ENCODE results near the gene RASA3. TPM values are rescaled to one million over a fixed set of nuclear protein-coding genes. Genes with fewer than 3 reads are reported as not detected.

The RASA3 gene
- total RNA-seq, 2 donors from 2014 or later, result 8.6 to 12.5 TPM

GRCh38 chr13:113965968-113966884 lies 166.2 kb downstream of the RASA3 start:
- DNase-seq (ENCODE audit: low spot score), result no peak
- intact Hi-C loops (cut with DNase I), result no loop called here
- no peak overlapping the region for H3K4me3 ChIP-seq
- H3K27ac ChIP-seq, result no peak overlapping the region
- peaks cover 3% of the 10 kb centered on the region for H3K4me1 ChIP-seq (replicated peaks)
- TF ChIP-seq POLR2AphosphoS5 (IDR thresholded peaks at IDR 0.05), result no peak
- TF ChIP-seq POLR2A (IDR thresholded peaks at IDR 0.05), result no peak
- TF ChIP-seq, protein P1, sequence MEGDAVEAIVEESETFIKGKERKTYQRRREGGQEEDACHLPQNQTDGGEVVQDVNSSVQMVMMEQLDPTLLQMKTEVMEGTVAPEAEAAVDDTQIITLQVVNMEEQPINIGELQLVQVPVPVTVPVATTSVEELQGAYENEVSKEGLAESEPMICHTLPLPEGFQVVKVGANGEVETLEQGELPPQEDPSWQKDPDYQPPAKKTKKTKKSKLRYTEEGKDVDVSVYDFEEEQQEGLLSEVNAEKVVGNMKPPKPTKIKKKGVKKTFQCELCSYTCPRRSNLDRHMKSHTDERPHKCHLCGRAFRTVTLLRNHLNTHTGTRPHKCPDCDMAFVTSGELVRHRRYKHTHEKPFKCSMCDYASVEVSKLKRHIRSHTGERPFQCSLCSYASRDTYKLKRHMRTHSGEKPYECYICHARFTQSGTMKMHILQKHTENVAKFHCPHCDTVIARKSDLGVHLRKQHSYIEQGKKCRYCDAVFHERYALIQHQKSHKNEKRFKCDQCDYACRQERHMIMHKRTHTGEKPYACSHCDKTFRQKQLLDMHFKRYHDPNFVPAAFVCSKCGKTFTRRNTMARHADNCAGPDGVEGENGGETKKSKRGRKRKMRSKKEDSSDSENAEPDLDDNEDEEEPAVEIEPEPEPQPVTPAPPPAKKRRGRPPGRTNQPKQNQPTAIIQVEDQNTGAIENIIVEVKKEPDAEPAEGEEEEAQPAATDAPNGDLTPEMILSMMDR (IDR thresholded peaks at IDR 0.05), result no peak
- 95% methylated on average over 5 of the region's 5 CpGs for WGBS
- H3K27me3 ChIP-seq (replicated peaks; ENCODE audit: insufficient read depth), result no peaks in the 10 kb centered on the region
- no peaks in the 10 kb centered on the region for H3K36me3 ChIP-seq
- no peaks in the 10 kb centered on the region for H3K9me3 ChIP-seq

GRCh38 chr13:113965383-113965874 lies 167.0 kb downstream of the RASA3 start:
- Histone ChIP-seq H3K27ac (no peak overlapping the region), H3K4me1 (replicated peaks) (no peaks in the 10 kb centered on the region), H3K36me3 (no peaks in the 10 kb centered on the region), H3K4me3 (no peak overlapping the region), H3K27me3 (replicated peaks; ENCODE audit: insufficient read depth) (no peaks in the 10 kb centered on the region), H3K9me3 (no peaks in the 10 kb centered on the region)
- TF ChIP-seq POLR2A (IDR thresholded peaks at IDR 0.05) (no peak), POLR2AphosphoS5 (IDR thresholded peaks at IDR 0.05) (no peak)
- TF ChIP-seq, protein P1 (IDR thresholded peaks at IDR 0.05), result no peak
- WGBS, result 96% methylated on average over 2 of the region's 2 CpGs
- DNase-seq (ENCODE audit: low spot score), result no peak
- intact Hi-C loops (cut with DNase I), result no loop called here

- 93% methylated on average over 21 of the region's 21 CpGs for WGBS
- TF ChIP-seq POLR2AphosphoS5 (IDR thresholded peaks at IDR 0.05) (no peak), POLR2A (IDR thresholded peaks at IDR 0.05) (no peak)
- TF ChIP-seq, protein P1 (IDR thresholded peaks at IDR 0.05), result no peak
- H3K4me3 ChIP-seq, result no peak overlapping the region
- intact Hi-C loops (cut with DNase I), result no loop called here
- no peaks in the 10 kb centered on the region for H3K9me3 ChIP-seq
- H3K27me3 ChIP-seq (replicated peaks; ENCODE audit: insufficient read depth), result no peaks in the 10 kb centered on the region
- no peaks in the 10 kb centered on the region for H3K4me1 ChIP-seq (replicated peaks)
- H3K27ac ChIP-seq, result no peak overlapping the region
- no peaks in the 10 kb centered on the region for H3K36me3 ChIP-seq
- DNase-seq (ENCODE audit: low spot score), result no peak
These were observed 168.0 kb downstream of the RASA3 start for GRCh38 chr13:113964251-113964995.

DNA sequence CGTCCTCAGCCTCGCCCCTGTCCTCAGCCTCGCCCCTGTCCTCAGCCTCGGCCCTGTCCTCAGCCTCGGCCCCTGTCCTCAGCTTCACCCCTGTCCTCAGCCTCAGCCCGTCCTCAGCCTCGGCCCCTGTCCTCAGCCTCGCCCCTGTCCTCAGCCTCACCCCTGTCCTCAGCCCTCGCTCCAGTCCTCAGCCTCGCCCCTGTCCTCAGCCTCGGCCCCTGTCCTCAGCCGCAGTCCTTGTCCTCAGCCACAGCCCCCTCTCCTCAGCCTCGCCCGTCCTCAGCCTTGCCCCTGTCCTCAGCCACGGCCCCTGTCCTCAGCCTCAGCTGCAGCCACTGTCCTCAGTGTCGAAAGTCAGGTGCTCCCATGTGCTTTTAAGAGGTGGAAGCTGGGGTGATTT lies 169.0 kb downstream of the RASA3 start:
- Histone ChIP-seq H3K36me3 (no peaks in the 10 kb centered on the region), H3K4me1 (replicated peaks) (no peaks in the 10 kb centered on the region), H3K27ac (no peak overlapping the region), H3K4me3 (no peak overlapping the region), H3K9me3 (no peaks in the 10 kb centered on the region), H3K27me3 (replicated peaks; ENCODE audit: insufficient read depth) (no peaks in the 10 kb centered on the region)
- TF ChIP-seq, protein P1 (IDR thresholded peaks at IDR 0.05), result no peak
- TF ChIP-seq POLR2AphosphoS5 (IDR thresholded peaks at IDR 0.05) (no peak), POLR2A (IDR thresholded peaks at IDR 0.05) (no peak)
- no peak for DNase-seq (ENCODE audit: low spot score)
- intact Hi-C loops (cut with DNase I), result no loop called here
- WGBS, result 95% methylated on average over 16 of the region's 16 CpGs
